AG04449 (cell line): ENCODE data around the gene PPP3R1.
"Not testable (repeated sequence)": the region's sequence is repeated elsewhere in the genome, so short reads cannot be mapped to it uniquely, and the experiment has no call there.

Experiments used
- CTCF ChIA-PET: fragments of 350-600 bp; formaldehyde crosslinking; extraction: SDS; loops from one replicate; lab custom pipeline; 2021; ENCODE audit warnings: antibody characterized with exemption; lab: Yijun Ruan, JAX
- POLR2A ChIA-PET: fragments of 400-600, 350-600 bp; formaldehyde crosslinking; extraction: SDS; loops from one replicate; lab custom pipeline; 2020; ENCODE audit warnings: antibody characterized with exemption, inconsistent platforms; lab: Yijun Ruan, JAX
- DNase-seq: peaks from one replicate; pipeline ENCODE4 v3.0.0-alpha.2; 2010; ENCODE audit warnings: low read depth, low spot score
- H3K4me3 ChIP-seq: 2 replicates; pipeline ENCODE4 v1.5.1; 2011; ENCODE audit warnings: low read depth, mild to moderate bottlenecking, control low read depth, low read length
- CTCF ChIP-seq: IDR thresholded peaks from one replicate; pipeline ENCODE4 v1.5.1; 2011; ENCODE audit warnings: mild to moderate bottlenecking, moderate library complexity, low read length, control low read depth, inconsistent platforms; ENCODE audit not compliant: insufficient read depth; ENCODE audit errors: missing control alignments

PPP3R1 gene

DNA sequence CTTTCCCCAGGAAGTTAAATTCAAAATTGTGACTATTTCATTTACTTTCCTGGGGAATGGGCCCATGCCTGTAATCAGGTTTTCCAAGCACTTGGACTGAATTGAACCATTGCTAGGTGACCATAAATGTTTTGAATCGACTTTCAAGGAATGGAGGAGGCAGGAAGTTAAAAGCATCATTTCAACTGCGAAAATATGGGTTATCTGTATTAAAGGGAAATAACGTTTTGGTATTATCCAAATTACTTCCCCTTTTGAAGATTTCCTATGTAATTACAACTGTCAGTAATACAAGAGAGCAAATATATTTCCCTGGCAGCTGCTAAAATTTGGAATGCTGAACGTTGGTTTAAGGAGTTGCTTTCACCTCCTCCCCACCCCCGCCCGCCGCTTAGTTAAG lies 75.7 kb downstream of the PPP3R1 start:
- CTCF ChIA-PET = interaction anchor here (2.4 to 5.7 kb wide), 3 partner anchors 9 to 19 kb away, joined by 18 to 50 read pairs (median 21); no protein-coding TSS in a partner anchor
- no peak for TF ChIP-seq CTCF
- POLR2A ChIA-PET = no interaction called here
- no peak overlapping the region for H3K4me3 ChIP-seq
- no peak for DNase-seq

- not testable (repeated sequence) for H3K4me3 ChIP-seq, DNase-seq
- ChIA-PET CTCF (interaction anchor here (1.2 to 2.9 kb wide), 4 partner anchors 10 to 108 kb away, joined by 4 to 21 read pairs (median 12); no protein-coding TSS in a partner anchor), POLR2A (interaction anchor here (0.8 kb wide), 1 partner anchor 11 kb away, joined by 3 read pairs; no protein-coding TSS in a partner anchor)
These were observed 77.1 kb downstream of the PPP3R1 start for GRCh38 chr2:68175210-68175609.

DNA sequence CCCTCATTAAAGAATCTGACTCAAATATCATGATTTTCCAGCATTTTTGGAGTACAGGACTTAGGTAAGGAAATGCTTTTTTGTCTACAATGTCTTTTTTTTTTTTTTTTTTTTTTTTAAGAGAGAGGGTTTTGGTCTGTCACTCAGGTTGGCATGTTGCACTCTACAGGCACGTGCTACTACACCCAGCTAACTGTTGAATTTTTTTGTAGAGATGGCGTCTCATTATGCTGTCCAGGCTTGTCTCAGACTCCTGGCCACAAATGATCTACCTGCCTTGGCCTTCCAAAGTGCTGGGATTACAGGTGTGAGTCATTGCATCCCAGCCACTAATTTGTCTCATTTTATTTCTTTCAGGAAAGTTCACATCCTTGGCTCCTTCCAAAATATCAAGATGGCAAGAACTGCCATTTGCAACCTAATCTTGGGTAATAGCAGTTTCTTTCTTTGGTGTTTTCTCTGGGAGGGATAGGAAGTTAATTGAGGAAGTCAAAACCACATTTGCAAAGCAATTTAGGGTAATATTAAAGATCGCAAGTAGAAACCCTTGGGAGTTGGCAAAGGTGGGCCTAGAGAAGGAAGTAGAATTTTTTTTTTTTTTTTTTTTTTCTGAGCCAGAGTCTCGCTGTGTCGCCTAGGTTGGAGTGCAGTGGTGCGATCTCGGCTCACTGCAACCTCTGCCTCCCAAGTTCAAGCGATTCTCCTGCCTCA lies 79.2 kb downstream of the PPP3R1 start:
- POLR2A ChIA-PET = no interaction called here
- no peak for TF ChIP-seq CTCF
- no peak overlapping the region for H3K4me3 ChIP-seq
- DNase-seq = no peak
- CTCF ChIA-PET = interaction anchor here (2.5 kb wide), 1 partner anchor 10 kb away, joined by 5 read pairs; no protein-coding TSS in a partner anchor

DNA sequence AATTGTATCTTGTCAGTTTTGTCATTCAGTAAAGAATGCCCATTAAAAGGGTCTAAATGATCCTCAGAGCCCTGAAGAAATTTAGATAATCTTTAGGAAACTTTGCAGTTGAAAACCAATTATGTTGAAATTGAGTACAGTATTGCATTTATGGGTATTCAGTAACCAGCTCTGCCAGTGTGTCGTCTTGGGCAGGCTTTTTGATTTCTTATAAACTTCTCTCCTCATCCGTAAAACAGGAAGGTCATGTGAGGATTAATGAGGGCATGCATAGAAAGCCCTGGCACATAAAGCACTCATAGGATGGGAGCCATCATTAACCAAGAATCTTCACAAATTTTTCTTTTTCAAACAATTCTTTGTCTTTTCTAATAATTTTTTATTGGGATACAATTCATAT lies 79.8 kb downstream of the PPP3R1 start:
- POLR2A ChIA-PET = no interaction called here
- DNase-seq = no peak
- no peak for TF ChIP-seq CTCF
- CTCF ChIA-PET = interaction anchor here (2.5 kb wide), 1 partner anchor 11 kb away, joined by 5 read pairs; no protein-coding TSS in a partner anchor
- no peak overlapping the region for H3K4me3 ChIP-seq

DNA sequence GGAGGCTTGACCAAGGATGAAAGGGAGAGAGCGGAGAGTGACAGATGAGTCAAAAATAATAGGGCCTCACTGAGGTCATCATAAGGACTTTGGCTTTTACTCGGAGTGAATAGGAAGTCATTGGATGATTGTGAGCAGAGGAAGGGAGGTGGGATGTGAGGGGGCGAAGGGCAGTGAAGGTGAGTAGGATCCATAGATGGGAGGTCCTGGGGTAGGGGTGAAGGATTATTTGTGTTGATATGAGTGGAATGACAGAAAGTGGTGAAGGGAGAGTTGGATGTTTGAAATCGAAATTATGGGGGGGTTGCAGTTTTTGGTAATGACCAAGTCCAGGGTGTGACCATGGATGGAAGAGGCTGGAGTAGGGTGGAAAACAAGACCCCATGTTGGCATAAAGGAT lies 80.6 kb downstream of the PPP3R1 start:
- DNase-seq = no peak
- H3K4me3 ChIP-seq = no peak overlapping the region
- CTCF ChIA-PET = interaction anchor here (1.0 to 2.5 kb wide), 3 partner anchors 12 to 23 kb away, joined by 3 to 5 read pairs (median 3); no protein-coding TSS in a partner anchor
- POLR2A ChIA-PET = no interaction called here
- TF ChIP-seq CTCF = no peak

DNA sequence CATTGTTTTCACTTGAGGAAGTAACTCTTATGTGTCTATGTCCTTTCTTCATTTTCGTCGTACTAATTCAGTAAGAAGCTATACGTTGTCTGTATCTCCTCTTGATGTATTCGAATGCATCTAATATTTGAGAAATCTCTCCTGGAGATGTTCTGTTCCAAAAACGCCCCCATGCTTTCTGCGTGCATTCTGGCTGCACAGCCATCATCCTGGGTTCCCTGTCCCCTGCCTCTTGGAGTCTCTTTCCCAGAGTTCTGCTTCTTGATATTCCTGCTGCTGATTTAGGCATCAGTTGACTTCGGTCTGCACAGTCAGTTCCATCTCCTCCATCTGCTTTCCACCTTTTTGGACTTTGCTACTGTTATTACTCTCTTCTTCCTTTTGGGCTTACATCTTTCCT lies 81.2 kb downstream of the PPP3R1 start:
- CTCF ChIA-PET = interaction anchor here (1.0 to 2.5 kb wide), 3 partner anchors 12 to 23 kb away, joined by 3 to 5 read pairs (median 3); no protein-coding TSS in a partner anchor
- POLR2A ChIA-PET = no interaction called here
- no peak for TF ChIP-seq CTCF
- DNase-seq = no peak
- H3K4me3 ChIP-seq = no peak overlapping the region
